Measurements from ENCODE around the gene MRPS12. TPM values are rescaled to one million over a fixed set of nuclear protein-coding genes. Genes with fewer than 3 reads are reported as not detected.
A peak's percentile ranks its signal among the peaks of the same experiment; 100 is the strongest.
"Not testable (repeated sequence)": the region's sequence is repeated elsewhere in the genome, so short reads cannot be mapped to it uniquely, and the experiment has no call there.

MRPS12 gene
- total RNA-seq = 74.9 and 106 TPM in 2 replicates

GRCh38 chr19:38930776-38931520 is at the start of gene MRPS12:
MRPS12 (plus strand) TSS chr19:38930944; CDS start chr19:38931295, 351 bp downstream.
- no peak for TF ChIP-seq CTCF (conservative IDR thresholded peaks at IDR 0.05; ENCODE audit: low read depth, low read length)
- peak within 1 kb of the TSS; percentile 94 for H3K4me3 ChIP-seq (ENCODE audit: low read depth, low read length)
- peak; percentile 91 for DNase-seq (ENCODE audit: low read depth)

- TF ChIP-seq CTCF (conservative IDR thresholded peaks at IDR 0.05; ENCODE audit: low read depth, low read length) = no peak
- no peak for DNase-seq (ENCODE audit: low read depth)
- H3K4me3 ChIP-seq (ENCODE audit: low read depth, low read length) = no peak overlapping the region
Measured at GRCh38 chr19:38883286-38883685, 47.5 kb upstream of the MRPS12 start.

GRCh38 chr19:38884691-38885090 is 46.1 kb upstream of the MRPS12 start:
- not testable (repeated sequence) for DNase-seq (ENCODE audit: low read depth); H3K4me3 ChIP-seq (ENCODE audit: low read depth, low read length)

GRCh38 chr19:38888876-38889275 is 41.9 kb upstream of the MRPS12 start:
- TF ChIP-seq CTCF (conservative IDR thresholded peaks at IDR 0.05; ENCODE audit: low read depth, low read length) = no peak
- no peak for DNase-seq (ENCODE audit: low read depth)
- H3K4me3 ChIP-seq (ENCODE audit: low read depth, low read length) = no peak overlapping the region

GRCh38 chr19:38889803-38890202 is 40.9 kb upstream of the MRPS12 start:
- no peak for TF ChIP-seq CTCF (conservative IDR thresholded peaks at IDR 0.05; ENCODE audit: low read depth, low read length)
- H3K4me3 ChIP-seq (ENCODE audit: low read depth, low read length) = no peak overlapping the region
- DNase-seq (ENCODE audit: low read depth) = no peak

GRCh38 chr19:38890686-38891085 is 40.1 kb upstream of the MRPS12 start:
- no peak for TF ChIP-seq CTCF (conservative IDR thresholded peaks at IDR 0.05; ENCODE audit: low read depth, low read length)
- no peak overlapping the region for H3K4me3 ChIP-seq (ENCODE audit: low read depth, low read length)
- no peak for DNase-seq (ENCODE audit: low read depth)

- no peak for TF ChIP-seq CTCF (conservative IDR thresholded peaks at IDR 0.05; ENCODE audit: low read depth, low read length)
- no peak for DNase-seq (ENCODE audit: low read depth)
- H3K4me3 ChIP-seq (ENCODE audit: low read depth, low read length) = no peak overlapping the region
Measured at GRCh38 chr19:38891771-38892170, 39.0 kb upstream of the MRPS12 start.
